Endothelial cell of umbilical vein (primary cell): ENCODE measurements around the gene DGKH. TPM values are rescaled to one million over a fixed set of nuclear protein-coding genes. Genes with fewer than 3 reads are reported as not detected.

Source experiments
- BruUV-seq: library from RNA; stranded (reverse); fragments of 400-500 nt; replicated peaks from 2 replicates; lab custom pipeline; 2021; lab: Mats Ljungman, UMichigan
- CTCF ChIA-PET: fragments of 300-600, 350-600 bp; sonication (Branson Sonifier 250); formaldehyde crosslinking; loops from one replicate; lab custom pipeline; 2021; ENCODE audit warnings: antibody characterized with exemption, inconsistent platforms; lab: Charles Lee
- POLR2A ChIA-PET: fragments of 300-600, 350-600 bp; sonication (Branson Sonifier 250); formaldehyde crosslinking; loops from one replicate; lab custom pipeline; 2021; ENCODE audit warnings: antibody characterized with exemption, inconsistent platforms; lab: Charles Lee
- DNase-seq: peaks from one replicate; pipeline ENCODE4 v3.0.0-alpha.2; 2011; ENCODE audit warnings: low read depth, low spot score
- FAIRE-seq: peaks from 2 replicates; lab custom pipeline; 2011; peaks lifted over from hg19 to GRCh38; lab: Jason Lieb, UNC
- H2AFZ ChIP-seq: 2 replicates; pipeline ENCODE4 v1.6.0; 2012; ENCODE audit warnings: low read depth, low read length, control low read depth, inconsistent platforms
- H3K27ac ChIP-seq: 2 replicates; pipeline ENCODE4 v1.5.1; 2011; ENCODE audit warnings: low read depth, mild to moderate bottlenecking, control low read depth, low read length, moderate library complexity; ENCODE audit not compliant: insufficient read depth
- H3K27me3 ChIP-seq, 2 experiments: 2 replicates each; pipeline versions ENCODE4 v1.6.0 to v1.6.1; 2011; ENCODE audit warnings: low read length in 2 of 2, mixed read lengths in 1 of 2; ENCODE audit not compliant: control insufficient read depth in 2 of 2, insufficient read depth in 2 of 2
- H3K36me3 ChIP-seq, 2 experiments: 2 replicates in 1 of 2; 3 replicates in 1 of 2; pipeline ENCODE4 v1.5.1; 2011; ENCODE audit warnings: low read length in 2 of 2, mild to moderate bottlenecking in 1 of 2, moderate library complexity in 1 of 2; ENCODE audit not compliant: control insufficient read depth in 2 of 2, insufficient read depth in 2 of 2; ENCODE audit errors: extremely low read depth in 1 of 2
- H3K4me1 ChIP-seq: 3 replicates; pipeline ENCODE4 v1.5.1; 2011; ENCODE audit warnings: mild to moderate bottlenecking, low read length; ENCODE audit not compliant: control insufficient read depth, insufficient read depth; ENCODE audit errors: extremely low read depth
- H3K4me2 ChIP-seq: 2 replicates; pipeline ENCODE4 v1.6.1; 2011; ENCODE audit warnings: low read length, control low read depth, mixed read lengths; ENCODE audit not compliant: insufficient read depth
- H3K4me3 ChIP-seq, 3 experiments: fragments of 200-600 bp in 1 of 3; sonication (generic), shearing (Covaris generic) in 1 of 3; replicated peaks in 1 of 3; 2 replicates each; pipeline ENCODE4 v1.5.1; 2011 to 2016; ENCODE audit warnings: control low read depth in 3 of 3, low read length in 3 of 3, mild to moderate bottlenecking in 2 of 3, inconsistent platforms in 1 of 3, low read depth in 1 of 3, moderate library complexity in 1 of 3; ENCODE audit not compliant: insufficient read depth in 1 of 3
- H3K79me2 ChIP-seq: 2 replicates; pipeline ENCODE4 v1.6.0; 2012; ENCODE audit warnings: low read length, inconsistent platforms; ENCODE audit not compliant: control insufficient read depth, insufficient read depth
- H3K9ac ChIP-seq: replicated peaks from 2 replicates; pipeline ENCODE3; 2011; ENCODE audit warnings: low read length, control low read depth; ENCODE audit not compliant: insufficient read depth; ENCODE audit errors: extremely low read depth
- H3K9me1 ChIP-seq: replicated peaks from 3 replicates; pipeline ENCODE4 v1.6.0; 2011; ENCODE audit warnings: mild to moderate bottlenecking, low read length; ENCODE audit not compliant: control insufficient read depth, insufficient read depth; ENCODE audit errors: extremely low read depth
- H3K9me3 ChIP-seq: replicated peaks from 2 replicates; pipeline ENCODE4 v1.5.1; 2012; ENCODE audit warnings: low read length, inconsistent platforms; ENCODE audit not compliant: control insufficient read depth, insufficient read depth
- H4K20me1 ChIP-seq: replicated peaks from 2 replicates; pipeline ENCODE3; 2011; ENCODE audit warnings: mild to moderate bottlenecking, low read length; ENCODE audit not compliant: control insufficient read depth, insufficient read depth; ENCODE audit errors: extremely low read depth
- CTCF ChIP-seq, 2 donors: IDR thresholded peaks; 1 replicate in 1 of 2; 2 replicates in 1 of 2; pipeline ENCODE4 v1.5.1; 2011; ENCODE audit warnings: low read length in 2 of 2, mild to moderate bottlenecking in 2 of 2, moderate library complexity in 2 of 2, control low read depth in 1 of 2, inconsistent platforms in 1 of 2, low read depth in 1 of 2; ENCODE audit not compliant: insufficient read depth in 1 of 2; ENCODE audit errors: extremely low read depth in 1 of 2
- EZH2 ChIP-seq: IDR thresholded peaks from 2 replicates; pipeline ENCODE4 v1.6.1; 2012; ENCODE audit warnings: borderline replicate concordance, low read depth, mild to moderate bottlenecking, moderate library complexity, low read length, inconsistent platforms; ENCODE audit not compliant: severe bottlenecking
- FOS ChIP-seq: IDR thresholded peaks from 2 replicates; pipeline ENCODE4 v1.6.1; 2011; ENCODE audit warnings: mild to moderate bottlenecking, low read length, moderate library complexity, borderline replicate concordance; ENCODE audit not compliant: insufficient read depth
- JUN ChIP-seq: IDR thresholded peaks from 2 replicates; pipeline ENCODE4 v1.6.1; 2011; ENCODE audit warnings: borderline replicate concordance, low read depth; ENCODE audit not compliant: insufficient read length, insufficient read depth
- MYC ChIP-seq: IDR thresholded peaks from one replicate; pipeline ENCODE4 v1.6.1; 2011; ENCODE audit warnings: mild to moderate bottlenecking, low read depth, low read length
- POLR2A ChIP-seq: IDR thresholded peaks from 2 replicates; pipeline ENCODE4 v1.6.1; 2012; ENCODE audit warnings: low read depth, mild to moderate bottlenecking, control low read depth, low read length
- dilution Hi-C: fragments of 300-500 bp; cut with MboI; formaldehyde crosslinking; loops from one replicate; pipeline ENCODE4 v1.15.0; 2019; ENCODE audit warnings: low sequenced_read_pairs; ENCODE audit not compliant: extremely low pct_ligation_motif_present
- intact Hi-C: fragments of 100-400 bp; cut with micrococcal nuclease; formaldehyde crosslinking; loops from one replicate; pipeline ENCODE4 v1.10.0; 2022
- polyA plus RNA-seq, 4 experiments: library from polyadenylated mRNA; depleted of rRNA in 3 of 4; stranded (reverse) in 3 of 4; unstranded in 1 of 4; fragments of >200 nt; gene quantifications; 2 replicates each; pipeline versions ENCODE4 v1.2.1 to v1.2.3, GENCODE V29; 2011 to 2012; ENCODE audit warnings: missing spikeins in 1 of 4
- total RNA-seq: library from RNA; stranded (reverse); gene quantifications from 2 replicates; pipeline ENCODE4 v1.2.3, GENCODE V29; 2021

DGKH gene
- total and polyA plus RNA-seq, 2 donors (not counting 3 experiments of a cell fraction or from before 2014, with no cell fraction given), result 4.1 to 30.1 TPM

- H4K20me1 ChIP-seq, result no peaks in the 10 kb centered on the region
- no peak overlapping the region for H3K4me2 ChIP-seq
- POLR2A ChIA-PET, result no interaction called here
- peaks cover 4 to 12% of the 10 kb centered on the region in 2 experiments for H3K36me3 ChIP-seq
- no peaks in the 10 kb centered on the region for H3K9me1 ChIP-seq
- no peak for FAIRE-seq
- BruUV-seq, result no TSS peak
- DNase-seq, result no peak
- dilution Hi-C loops (no loop called here), intact Hi-C loops (no loop called here)
- no peaks in the 10 kb centered on the region for H3K27me3 ChIP-seq
- TF ChIP-seq POLR2A, result no peak
- no peak for TF ChIP-seq JUN
- no peak for TF ChIP-seq MYC
- TF ChIP-seq FOS, result no peak
- no peak for TF ChIP-seq EZH2
- no peak for TF ChIP-seq CTCF (IDR thresholded peaks at IDR 0.05; ENCODE audit: extremely low read depth in 1 of 2, insufficient read depth in 1 of 2, low read depth in 1 of 2, low read length in 2 of 2)
- CTCF ChIA-PET, result no interaction called here
- H2AFZ ChIP-seq, result no peak overlapping the region
- no peaks in the 10 kb centered on the region for H3K79me2 ChIP-seq
- H3K9ac ChIP-seq, result no peak overlapping the region
- no peak overlapping the region for H3K4me3 ChIP-seq
- no peak overlapping the region for H3K27ac ChIP-seq
- H3K4me1 ChIP-seq, result no peaks in the 10 kb centered on the region
- no peaks in the 10 kb centered on the region for H3K9me3 ChIP-seq
These were observed 171.4 kb downstream of the DGKH start for GRCh38 chr13:42219876-42220275.
